Naive thymus-derived CD8-positive, alpha-beta T cell (primary cell): ENCODE measurements around the gene SHC4. TPM values are rescaled to one million over a fixed set of nuclear protein-coding genes. Genes with fewer than 3 reads are reported as not detected.

Experiments used
- ATAC-seq, 2 donors: fragments of 150-1000 bp; cut with Tn5 transposase in 1 of 2; sonication (Bioruptor Pico), chemical (Tn5 transposase) in 1 of 2; 1 replicate in 1 of 2; 2 replicates in 1 of 2; pipeline ENCODE4 v1.10.0; 2021; ENCODE audit warnings: mild to moderate bottlenecking in 2 of 2, moderate library complexity in 2 of 2
- POLR2A ChIA-PET: fragments of 350-600 bp; sonication (Branson Sonifier 250); formaldehyde crosslinking; loops from one replicate; lab custom pipeline; 2021; ENCODE audit warnings: antibody characterized with exemption; lab: Charles Lee
- DNase-seq, 10 donors: peaks; one replicate each; pipeline versions ENCODE4 v3.0.0 to v3.0.0-alpha.2; 2020 to 2022
- H3K27ac Mint-ChIP-seq, 10 donors: one replicate each; pipeline ENCODE4 v1.8.0; 2020 to 2022; ENCODE audit warnings: mild to moderate bottlenecking in 10 of 10, mixed read lengths in 10 of 10, moderate library complexity in 4 of 10, inconsistent platforms in 1 of 10
- H3K27me3 Mint-ChIP-seq, 5 donors: one replicate each; pipeline ENCODE4 v1.8.0; 2021 to 2022; ENCODE audit warnings: mixed read lengths in 5 of 5
- H3K36me3 Mint-ChIP-seq, 3 donors: one replicate each; pipeline ENCODE4 v1.8.0; 2020 to 2022; ENCODE audit warnings: mixed read lengths in 3 of 3, mild to moderate bottlenecking in 2 of 3, inconsistent platforms in 1 of 3
- H3K4me1 Mint-ChIP-seq, 4 donors: one replicate each; pipeline ENCODE4 v1.8.0; 2021 to 2022; ENCODE audit warnings: mixed read lengths in 4 of 4
- H3K4me3 Mint-ChIP-seq, 10 donors: one replicate each; pipeline ENCODE4 v1.8.0; 2020 to 2022; ENCODE audit warnings: mild to moderate bottlenecking in 10 of 10, mixed read lengths in 10 of 10, moderate library complexity in 6 of 10, inconsistent platforms in 1 of 10
- H3K9me3 Mint-ChIP-seq, 9 donors: one replicate each; pipeline ENCODE4 v1.8.0; 2020 to 2022; ENCODE audit warnings: mixed read lengths in 9 of 9, mild to moderate bottlenecking in 3 of 9, inconsistent platforms in 1 of 9, moderate library complexity in 1 of 9
- polyA plus RNA-seq, 3 donors: library from polyadenylated mRNA; unstranded; fragments of 300-500 nt; fragmentation: Illumina TruSeq; gene quantifications; one replicate each; pipeline ENCODE4 v1.2.3, GENCODE V29; 2021
- total RNA-seq, 8 experiments: library from RNA in 2 of 8; stranded (reverse) in 2 of 8; gene quantifications; one replicate each; pipeline ENCODE4 v1.2.3 and lab custom pipeline; 2021 to 2026

SHC4 gene
- total RNA-seq = not detected
- polyA plus RNA-seq = not detected
- 0 to 0.76 (median 0.29) reads per million in 6 experiments for total RNA-seq (lab: John Stamatoyannopoulos, UW)

- peak within 1 kb of the TSS; percentile 69 to 94 (median 82) for H3K4me3 Mint-ChIP-seq
- DNase-seq = peak in 3 of 10 donors; percentile 13 to 19 (median 13)
- H3K36me3 Mint-ChIP-seq = peaks cover 0 to 3% (median 0%) of the 10 kb centered on the region in 3 donors
- H3K27ac Mint-ChIP-seq = peak within 1 kb of the TSS in 1 of 10 donors; percentile 42
- H3K27me3 Mint-ChIP-seq = peaks cover 22 to 63% (median 35%) of the 10 kb centered on the region in 5 donors
- POLR2A ChIA-PET = interaction anchor here (1.2 to 1.5 kb wide), 2 partner anchors 9 to 85 kb away, joined by 3 read pairs; partner anchors contain the start of gene EID1
- peak; percentile 40 to 57 for ATAC-seq
- H3K4me1 Mint-ChIP-seq = peaks cover 22 to 36% (median 32%) of the 10 kb centered on the region in 4 donors
- H3K9me3 Mint-ChIP-seq = no peaks in the 10 kb centered on the region
These were observed at the start of gene SHC4 for GRCh38 chr15:48963524-48964113. TSS of gene SHC4 (minus strand) at chr15:48963919. CDS start at chr15:48963015, 904 bp downstream.

- ATAC-seq = no peak
These were observed 35.6 kb upstream of the SHC4 start for GRCh38 chr15:48999314-48999713.

GRCh38 chr15:48996276-48996675 lies 32.6 kb upstream of the SHC4 start:
- no peak for ATAC-seq
- DNase-seq = no peak
- Mint-ChIP-seq H3K36me3 (peaks cover 9 to 85% (median 31%) of the 10 kb centered on the region in 3 donors), H3K9me3 (no peaks in the 10 kb centered on the region), H3K4me3 (no peak overlapping the region), H3K27me3 (no peaks in the 10 kb centered on the region), H3K27ac (no peak overlapping the region), H3K4me1 (peaks cover 0 to 7% (median 0%) of the 10 kb centered on the region in 4 donors)
- POLR2A ChIA-PET = no interaction called here

More at GRCh38 chr15:48999314-48999713, 35.6 kb upstream of the SHC4 start:
- Mint-ChIP-seq H3K36me3 (peaks cover 0 to 74% (median 43%) of the 10 kb centered on the region in 3 donors), H3K9me3 (peaks cover 0 to 5% (median 0%) of the 10 kb centered on the region in 9 donors), H3K4me3 (no peak overlapping the region), H3K27me3 (no peaks in the 10 kb centered on the region), H3K27ac (peak overlapping the region in 1 of 10 donors; percentile 61), H3K4me1 (peaks cover 0 to 2% (median 0%) of the 10 kb centered on the region in 4 donors)
- DNase-seq = no peak
- POLR2A ChIA-PET = no interaction called here

GRCh38 chr15:48993380-48993779 lies 29.7 kb upstream of the SHC4 start:
- Mint-ChIP-seq H3K4me3 (no peak overlapping the region), H3K4me1 (peaks cover 0 to 7% (median 0%) of the 10 kb centered on the region in 4 donors), H3K27ac (peak overlapping the region in 1 of 10 donors; percentile 11), H3K36me3 (peaks cover 9 to 73% (median 26%) of the 10 kb centered on the region in 3 donors), H3K9me3 (no peaks in the 10 kb centered on the region), H3K27me3 (no peaks in the 10 kb centered on the region)
- DNase-seq (no peak), ATAC-seq (no peak)
- POLR2A ChIA-PET = no interaction called here

- H3K4me1 Mint-ChIP-seq = peaks cover 0 to 7% (median 0%) of the 10 kb centered on the region in 4 donors
- H3K9me3 Mint-ChIP-seq = no peaks in the 10 kb centered on the region
- H3K27me3 Mint-ChIP-seq = no peaks in the 10 kb centered on the region
- H3K4me3 Mint-ChIP-seq = no peak overlapping the region
- ATAC-seq (no peak), DNase-seq (no peak)
- POLR2A ChIA-PET = no interaction called here
- H3K27ac Mint-ChIP-seq = peak overlapping the region in 1 of 10 donors; percentile 20
- H3K36me3 Mint-ChIP-seq = peaks cover 9 to 70% (median 26%) of the 10 kb centered on the region in 3 donors
These were observed 28.8 kb upstream of the SHC4 start for GRCh38 chr15:48992545-48992944.

GRCh38 chr15:48992096-48992495 lies 28.4 kb upstream of the SHC4 start:
- peaks cover 9 to 66% (median 23%) of the 10 kb centered on the region in 3 donors for H3K36me3 Mint-ChIP-seq
- H3K27me3 Mint-ChIP-seq = no peaks in the 10 kb centered on the region
- no peak overlapping the region for H3K4me3 Mint-ChIP-seq
- peaks cover 0 to 7% (median 0%) of the 10 kb centered on the region in 4 donors for H3K4me1 Mint-ChIP-seq
- peak overlapping the region in 2 of 10 donors; percentile 5 to 20 for H3K27ac Mint-ChIP-seq
- no peak for DNase-seq
- POLR2A ChIA-PET = no interaction called here
- ATAC-seq = no peak
- H3K9me3 Mint-ChIP-seq = no peaks in the 10 kb centered on the region

- H3K36me3 Mint-ChIP-seq = peaks cover 9 to 41% (median 14%) of the 10 kb centered on the region in 3 donors
- DNase-seq (no peak), ATAC-seq (no peak)
- H3K27me3 Mint-ChIP-seq = no peaks in the 10 kb centered on the region
- POLR2A ChIA-PET = no interaction called here
- peak overlapping the region in 2 of 10 donors; percentile 3 to 49 for H3K27ac Mint-ChIP-seq
- peaks cover 0 to 5% (median 0%) of the 10 kb centered on the region in 4 donors for H3K4me1 Mint-ChIP-seq
- H3K9me3 Mint-ChIP-seq = no peaks in the 10 kb centered on the region
- H3K4me3 Mint-ChIP-seq = no peak overlapping the region
These were observed 25.5 kb upstream of the SHC4 start for GRCh38 chr15:48989170-48989569.

- DNase-seq (no peak), ATAC-seq (no peak)
- peaks cover 0 to 4% (median 0%) of the 10 kb centered on the region in 5 donors for H3K27me3 Mint-ChIP-seq
- POLR2A ChIA-PET = no interaction called here
- H3K36me3 Mint-ChIP-seq = peaks cover 3 to 25% (median 4%) of the 10 kb centered on the region in 3 donors
- no peak overlapping the region for H3K4me3 Mint-ChIP-seq
- no peaks in the 10 kb centered on the region for H3K9me3 Mint-ChIP-seq
- H3K27ac Mint-ChIP-seq = no peak overlapping the region
- no peaks in the 10 kb centered on the region for H3K4me1 Mint-ChIP-seq
These were observed 23.4 kb upstream of the SHC4 start for GRCh38 chr15:48987142-48987541.

GRCh38 chr15:48986240-48986639 lies 22.5 kb upstream of the SHC4 start:
- Mint-ChIP-seq H3K4me3 (no peak overlapping the region), H3K27ac (no peak overlapping the region), H3K4me1 (no peaks in the 10 kb centered on the region), H3K36me3 (peaks cover 0 to 19% (median 2%) of the 10 kb centered on the region in 3 donors), H3K9me3 (no peaks in the 10 kb centered on the region), H3K27me3 (peaks cover 3 to 13% (median 5%) of the 10 kb centered on the region in 5 donors)
- DNase-seq (no peak), ATAC-seq (no peak)
- POLR2A ChIA-PET = no interaction called here

GRCh38 chr15:48985516-48985915 lies 21.8 kb upstream of the SHC4 start:
- DNase-seq (no peak), ATAC-seq (no peak)
- POLR2A ChIA-PET = no interaction called here
- H3K9me3 Mint-ChIP-seq = no peaks in the 10 kb centered on the region
- peaks cover 3 to 19% (median 8%) of the 10 kb centered on the region in 5 donors for H3K27me3 Mint-ChIP-seq
- no peak overlapping the region for H3K27ac Mint-ChIP-seq
- H3K36me3 Mint-ChIP-seq = peaks cover 0 to 15% (median 2%) of the 10 kb centered on the region in 3 donors
- no peak overlapping the region for H3K4me3 Mint-ChIP-seq
- no peaks in the 10 kb centered on the region for H3K4me1 Mint-ChIP-seq

- ATAC-seq (no peak), DNase-seq (no peak)
- peaks cover 5 to 26% (median 9%) of the 10 kb centered on the region in 5 donors for H3K27me3 Mint-ChIP-seq
- H3K9me3 Mint-ChIP-seq = no peaks in the 10 kb centered on the region
- no peak overlapping the region for H3K4me3 Mint-ChIP-seq
- POLR2A ChIA-PET = no interaction called here
- H3K4me1 Mint-ChIP-seq = no peaks in the 10 kb centered on the region
- H3K36me3 Mint-ChIP-seq = peaks cover 0 to 9% (median 0%) of the 10 kb centered on the region in 3 donors
- H3K27ac Mint-ChIP-seq = no peak overlapping the region
These were observed 21.2 kb upstream of the SHC4 start for GRCh38 chr15:48984811-48985352.

GRCh38 chr15:48984021-48984710 lies 20.4 kb upstream of the SHC4 start:
- no peak overlapping the region for H3K4me3 Mint-ChIP-seq
- no peaks in the 10 kb centered on the region for H3K4me1 Mint-ChIP-seq
- peaks cover 0 to 7% (median 0%) of the 10 kb centered on the region in 3 donors for H3K36me3 Mint-ChIP-seq
- no peaks in the 10 kb centered on the region for H3K9me3 Mint-ChIP-seq
- POLR2A ChIA-PET = no interaction called here
- peaks cover 8 to 33% (median 15%) of the 10 kb centered on the region in 5 donors for H3K27me3 Mint-ChIP-seq
- ATAC-seq (no peak), DNase-seq (no peak)
- H3K27ac Mint-ChIP-seq = no peak overlapping the region
